NCI-H69 (cell line): ENCODE measurements around the gene CCDC102A.

Source experiments
- DNase-seq: peaks from one replicate; lab custom pipeline; 2025; lab: John Stamatoyannopoulos, UW

CCDC102A gene

DNA sequence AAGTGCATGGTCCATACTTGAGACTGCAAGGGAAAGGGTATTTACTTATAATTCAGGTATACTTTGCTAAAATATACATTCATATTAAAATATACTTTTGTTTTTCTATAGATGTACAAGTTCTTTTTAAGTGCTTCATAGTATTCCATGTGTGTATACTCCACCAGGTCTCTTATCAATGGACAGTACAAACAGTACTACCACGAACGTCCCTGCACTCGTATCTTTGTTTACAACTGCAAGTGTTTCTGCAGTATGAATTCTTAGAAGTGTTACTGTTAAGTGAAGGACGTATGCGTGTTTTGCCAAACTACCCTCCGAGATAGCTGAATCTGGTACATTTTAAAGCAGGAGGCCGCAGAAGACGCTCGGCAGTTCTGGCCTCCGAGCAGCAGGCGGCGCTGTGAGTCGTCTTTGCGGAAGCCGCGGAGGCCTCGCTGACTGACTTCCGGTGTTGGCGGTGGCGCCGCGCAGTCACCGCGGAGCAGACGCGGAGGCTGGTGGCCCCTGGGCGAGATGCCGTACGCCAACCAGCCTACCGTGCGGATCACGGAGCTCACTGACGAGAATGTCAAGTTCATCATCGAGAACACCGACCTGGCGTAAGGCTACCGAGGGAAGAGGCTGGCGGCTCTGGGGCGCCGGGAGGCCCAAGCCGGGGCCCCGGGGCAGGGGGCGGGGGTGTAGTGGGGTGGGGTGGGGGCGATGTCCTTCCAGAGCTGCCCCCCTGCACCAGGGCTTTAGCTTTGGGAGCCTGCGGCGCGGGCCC lies 74.0 kb downstream of the CCDC102A start, which contains the start of gene POLR2C:
TSS of gene POLR2C (plus strand) at position 471 of the 769 bp plus-strand sequence. CDS start at position 517, 46 bp downstream.
- DNase-seq = peak; percentile 81
